EL (cell line): ENCODE data around the gene HNRNPUL2.

Experiments used
- DNase-seq: peaks from one replicate; pipeline ENCODE4 v3.0.0-alpha.2; 2016

The HNRNPUL2 gene

DNA sequence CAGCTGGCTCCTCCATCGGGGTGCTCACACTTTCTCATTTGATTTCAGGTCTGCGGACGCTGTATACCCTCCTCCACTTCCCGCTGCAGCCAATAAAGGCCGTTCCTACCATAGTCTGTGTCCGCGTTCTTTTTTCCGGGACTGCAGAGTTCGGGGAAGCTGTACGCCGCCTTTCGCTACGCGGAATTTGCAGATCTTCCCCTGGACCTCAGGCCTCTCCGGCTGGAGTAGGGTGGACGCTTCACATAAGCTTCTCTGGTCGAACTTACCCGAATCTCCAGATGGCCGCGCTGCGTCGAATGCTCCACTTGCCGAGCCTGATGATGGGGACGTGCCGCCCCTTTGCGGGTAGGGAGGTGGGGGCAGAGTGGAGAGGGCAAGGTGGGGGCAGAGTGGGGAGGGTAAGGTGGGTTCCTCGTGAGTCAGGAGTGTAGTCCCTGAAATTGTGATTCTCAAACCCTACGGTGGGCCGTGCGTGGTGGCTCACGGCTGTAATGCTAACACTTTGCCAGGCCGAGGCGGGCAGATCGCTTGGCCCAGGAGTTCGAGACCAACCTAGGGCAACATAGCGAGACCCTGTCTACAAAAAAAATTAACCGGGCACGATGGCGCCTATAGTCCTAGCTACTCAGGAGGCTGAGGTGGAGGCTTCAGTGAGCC is 61.5 kb downstream of the HNRNPUL2 start:
- no peak for DNase-seq

DNA sequence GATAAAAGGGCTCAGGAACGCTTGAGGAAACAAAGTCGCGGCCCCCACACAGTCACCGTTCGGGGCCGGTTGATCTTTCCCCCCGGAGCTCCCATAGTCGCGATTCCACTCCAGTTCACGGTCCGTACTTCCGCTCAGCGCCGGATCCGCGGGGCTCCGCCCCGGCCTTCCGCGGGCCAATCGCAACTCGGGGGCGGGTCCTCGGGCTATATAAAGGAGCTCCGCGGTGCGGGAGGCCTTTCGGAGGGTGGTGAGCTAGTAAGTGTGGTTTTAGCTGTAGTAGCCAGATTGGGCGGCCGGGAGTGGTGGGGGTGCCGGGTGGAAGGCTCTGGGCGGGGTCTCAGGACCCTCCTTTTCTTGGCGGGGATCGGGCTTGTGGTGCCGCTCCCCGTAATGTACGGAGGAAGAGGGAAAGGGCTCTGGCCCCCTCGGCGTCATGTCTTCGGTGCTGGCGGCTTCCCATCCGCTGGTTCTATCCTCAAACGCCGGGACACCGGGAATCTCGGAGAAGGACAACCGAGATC is 62.1 kb downstream of the HNRNPUL2 start, which contains the start of the genes C11orf98 and CSKMT:
Gene C11orf98, minus strand, starts transcription at position 136 of the 524 bp plus-strand sequence. Its CDS starts 41 bp downstream, at position 95.
Gene CSKMT, plus strand, starts transcription at position 238 of the 524 bp plus-strand sequence. CDS start 568 bp downstream, outside the sequence.
- DNase-seq = peak; percentile 94

DNA sequence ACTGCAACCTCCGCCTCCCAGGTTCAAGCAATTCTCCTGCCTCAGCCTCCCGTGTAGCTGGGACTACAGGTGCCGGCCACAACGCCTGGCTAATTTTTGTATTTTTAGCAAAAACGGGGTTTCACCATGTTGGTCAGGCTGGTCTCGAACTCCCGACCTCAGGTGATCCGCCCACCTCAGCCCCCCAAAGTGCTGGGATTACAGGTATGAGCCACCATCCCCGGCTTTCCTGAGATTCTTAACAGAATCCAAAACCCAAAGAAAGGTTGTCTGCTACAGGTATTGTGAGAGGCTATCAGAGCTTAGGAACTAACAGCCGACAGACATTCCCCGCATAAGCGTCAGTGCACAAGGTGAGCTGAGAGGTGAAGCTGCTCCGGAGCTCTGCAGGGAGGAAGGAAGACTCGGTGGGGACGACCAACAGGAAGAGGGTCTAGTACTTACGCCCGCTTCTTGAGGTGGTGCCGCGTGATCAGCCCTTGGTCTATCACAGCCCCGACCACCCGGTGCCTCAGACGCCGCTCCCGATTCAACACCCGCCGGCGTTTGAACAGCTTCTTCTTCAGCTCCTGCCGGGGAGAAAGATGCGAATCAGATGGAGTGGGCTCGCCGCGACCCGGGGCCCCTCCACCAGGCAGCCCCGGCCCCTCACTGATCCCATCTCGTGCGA is 62.7 kb downstream of the HNRNPUL2 start:
- DNase-seq = peak; percentile 54
